ENCODE data around the gene DNER.
"Not testable (repeated sequence)": the region's sequence is repeated elsewhere in the genome, so short reads cannot be mapped to it uniquely, and the experiment has no call there.

DNER gene

GRCh38 chr2:229519655-229520430 lies 194.5 kb downstream of the DNER start:
- TF ChIP-seq POLR2A (IDR thresholded peaks at IDR 0.05; ENCODE audit: extremely low read depth, insufficient read length) (no peak), MYC (IDR thresholded peaks at IDR 0.05; ENCODE audit: low read depth, low read length) (no peak), CTCF (IDR thresholded peaks at IDR 0.05; ENCODE audit: low read depth, low read length) (no peak)
- H3K4me3 ChIP-seq (ENCODE audit: low read depth, low read length) = no peak overlapping the region
- DNase-seq (ENCODE audit: low read depth) = peak; percentile 19

- no peak overlapping the region for H3K4me3 ChIP-seq (ENCODE audit: low read depth, low read length)
- TF ChIP-seq MAX (IDR thresholded peaks at IDR 0.05; ENCODE audit: low read depth, low read length) = no peak
- TF ChIP-seq POLR2A (IDR thresholded peaks at IDR 0.05; ENCODE audit: extremely low read depth, insufficient read length) = no peak
- no peak for TF ChIP-seq CTCF (IDR thresholded peaks at IDR 0.05; ENCODE audit: low read depth, low read length)
- no peak for TF ChIP-seq MYC (IDR thresholded peaks at IDR 0.05; ENCODE audit: low read depth, low read length)
- DNase-seq (ENCODE audit: low read depth) = no peak
Measured at GRCh38 chr2:229514273-229514895, 200.0 kb downstream of the DNER start.

GRCh38 chr2:229511524-229511923 lies 202.8 kb downstream of the DNER start:
- TF ChIP-seq CTCF (IDR thresholded peaks at IDR 0.05; ENCODE audit: low read depth, low read length) (no peak), POLR2A (IDR thresholded peaks at IDR 0.05; ENCODE audit: extremely low read depth, insufficient read length) (no peak), MYC (IDR thresholded peaks at IDR 0.05; ENCODE audit: low read depth, low read length) (no peak), MAX (IDR thresholded peaks at IDR 0.05; ENCODE audit: low read depth, low read length) (no peak)
- H3K4me3 ChIP-seq (ENCODE audit: low read depth, low read length) = no peak overlapping the region
- DNase-seq (ENCODE audit: low read depth) = no peak

GRCh38 chr2:229506699-229507098 lies 207.7 kb downstream of the DNER start:
- H3K4me3 ChIP-seq (ENCODE audit: low read depth, low read length); DNase-seq (ENCODE audit: low read depth): not testable (repeated sequence)

- TF ChIP-seq POLR2A (IDR thresholded peaks at IDR 0.05; ENCODE audit: extremely low read depth, insufficient read length) (no peak), CTCF (IDR thresholded peaks at IDR 0.05; ENCODE audit: low read depth, low read length) (no peak), MAX (IDR thresholded peaks at IDR 0.05; ENCODE audit: low read depth, low read length) (no peak), MYC (IDR thresholded peaks at IDR 0.05; ENCODE audit: low read depth, low read length) (no peak)
- no peak overlapping the region for H3K4me3 ChIP-seq (ENCODE audit: low read depth, low read length)
- DNase-seq (ENCODE audit: low read depth) = no peak
Measured at GRCh38 chr2:229501051-229501794, 213.1 kb downstream of the DNER start.

GRCh38 chr2:229492034-229492433 lies 222.3 kb downstream of the DNER start:
- no peak for DNase-seq (ENCODE audit: low read depth)
- TF ChIP-seq MAX (IDR thresholded peaks at IDR 0.05; ENCODE audit: low read depth, low read length) = no peak
- TF ChIP-seq POLR2A (IDR thresholded peaks at IDR 0.05; ENCODE audit: extremely low read depth, insufficient read length) = no peak
- TF ChIP-seq MYC (IDR thresholded peaks at IDR 0.05; ENCODE audit: low read depth, low read length) = no peak
- no peak for TF ChIP-seq CTCF (IDR thresholded peaks at IDR 0.05; ENCODE audit: low read depth, low read length)
- H3K4me3 ChIP-seq (ENCODE audit: low read depth, low read length) = no peak overlapping the region

Data from NB4 (cell line).